HG03045 (cell line): ENCODE measurements around the gene PCNX3.

Source experiments
- ATAC-seq: cut with Tn5 transposase; IDR thresholded peaks from one replicate; pipeline ENCODE4 v1.9.1; 2021; ENCODE audit warnings: mild to moderate bottlenecking, moderate library complexity; ENCODE audit not compliant: unreplicated experiment

Gene PCNX3

DNA sequence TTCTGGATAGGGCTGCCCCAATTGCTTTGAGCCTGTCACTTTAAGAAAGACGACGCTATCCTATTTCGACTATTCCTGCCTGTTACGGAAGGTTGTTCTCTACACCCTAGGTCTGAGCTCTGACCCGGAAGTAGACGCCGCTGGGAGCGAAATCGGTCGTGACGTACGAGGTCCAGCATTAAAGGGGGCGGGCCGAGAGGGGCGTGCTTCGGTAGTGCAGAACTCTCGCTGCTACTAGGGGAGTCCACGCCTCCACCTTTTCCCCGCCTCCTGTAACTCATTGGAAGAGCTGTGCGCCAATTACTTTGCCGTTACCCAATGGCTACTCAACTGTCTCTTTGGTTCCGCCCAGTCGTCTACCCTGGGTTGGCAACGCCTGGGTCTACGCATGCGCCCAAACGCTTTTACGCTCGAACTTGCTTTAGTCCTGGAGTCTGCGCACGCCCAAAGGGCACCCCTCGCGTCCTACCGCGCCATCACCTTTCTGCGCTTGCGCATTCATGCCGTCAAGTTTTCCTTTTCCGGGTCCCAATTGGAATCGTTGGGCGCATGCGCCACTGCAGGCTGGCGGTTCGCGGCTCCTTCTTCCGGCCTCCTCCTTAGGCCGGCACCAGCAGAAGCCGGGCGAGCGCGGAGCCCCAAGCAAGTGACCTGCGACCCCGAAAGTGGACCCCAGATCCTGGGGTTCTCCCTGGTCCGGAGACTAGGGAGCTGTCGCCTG lies at the start of gene PCNX3:
Gene PCNX3, plus strand, starts transcription at position 548 of the 721 bp plus-strand sequence. CDS start 536 bp downstream, outside the sequence.
- peak; percentile 76 for ATAC-seq

GRCh38 chr11:65569164-65569972 lies 46.2 kb upstream of the PCNX3 start:
- no peak for ATAC-seq

DNA sequence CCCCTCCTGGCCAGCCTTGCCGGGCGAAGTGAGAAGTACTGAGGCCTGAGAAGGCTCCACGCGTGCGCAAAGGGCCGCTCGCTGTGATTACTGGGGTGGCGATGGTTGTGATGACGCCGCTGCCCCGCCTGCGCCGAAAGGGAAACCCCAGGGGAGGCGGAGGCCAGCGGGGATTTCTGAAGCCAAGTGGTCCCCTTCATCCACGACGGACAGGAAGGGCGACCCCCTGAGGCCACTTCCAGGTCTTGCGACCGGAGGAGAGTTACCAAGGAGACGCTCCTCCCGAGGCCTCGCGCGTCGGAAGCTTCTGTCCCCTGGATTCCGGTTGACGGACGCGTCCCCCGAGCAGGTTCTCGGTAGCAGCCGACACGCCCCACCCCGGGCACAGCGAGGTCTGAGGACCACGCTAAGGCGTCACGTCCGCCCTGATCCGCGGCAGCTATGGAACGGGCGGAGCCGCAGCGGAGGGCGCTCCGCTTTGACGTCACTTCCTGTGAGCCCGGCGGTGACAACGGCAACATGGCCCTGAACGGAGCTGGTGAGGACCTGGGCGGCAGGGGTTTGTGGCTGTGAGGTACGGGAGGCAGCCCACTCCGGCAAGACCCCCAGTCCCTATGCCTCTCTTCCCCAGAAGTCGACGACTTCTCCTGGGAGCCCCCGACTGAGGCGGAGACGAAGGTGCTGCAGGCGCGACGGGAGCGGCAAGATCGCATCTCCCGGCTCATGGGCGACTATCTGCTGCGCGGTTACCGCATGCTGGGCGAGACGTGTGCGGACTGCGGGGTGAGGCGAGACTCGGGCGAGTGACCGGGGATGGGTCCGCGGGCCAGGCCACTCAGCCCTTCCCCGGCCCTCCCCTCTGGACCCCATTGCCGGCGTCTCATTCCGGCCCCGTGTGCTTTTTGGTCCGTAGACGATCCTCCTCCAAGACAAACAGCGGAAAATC lies 45.3 kb upstream of the PCNX3 start, which contains the start of gene ZNRD2:
Gene ZNRD2, plus strand, starts transcription at position 505 of the 946 bp plus-strand sequence. Its CDS starts 15 bp downstream, at position 520.
- ATAC-seq: peak; percentile 57

- no peak for ATAC-seq
These were observed 44.2 kb upstream of the PCNX3 start for GRCh38 chr11:65571420-65571819.

DNA sequence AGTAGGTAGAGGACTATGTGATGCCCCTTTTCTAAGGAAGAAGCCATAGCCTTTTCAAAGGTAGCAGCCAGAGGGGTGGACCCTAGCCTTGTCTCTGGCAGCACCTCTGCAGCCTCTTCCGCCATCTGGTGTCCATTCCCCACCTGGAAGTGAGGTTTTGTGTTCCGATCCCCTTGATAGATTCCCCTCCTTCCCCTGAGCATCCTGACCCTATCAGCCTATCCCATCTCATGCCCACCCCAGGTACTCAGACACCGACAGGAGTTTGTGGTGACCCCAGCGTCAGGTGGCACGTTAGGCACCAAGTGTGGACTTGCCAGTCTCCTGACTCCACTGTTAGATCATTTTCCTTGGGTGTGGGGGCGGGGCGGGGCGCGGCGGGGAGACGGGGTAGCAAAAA lies 43.6 kb upstream of the PCNX3 start:
- ATAC-seq: no peak

DNA sequence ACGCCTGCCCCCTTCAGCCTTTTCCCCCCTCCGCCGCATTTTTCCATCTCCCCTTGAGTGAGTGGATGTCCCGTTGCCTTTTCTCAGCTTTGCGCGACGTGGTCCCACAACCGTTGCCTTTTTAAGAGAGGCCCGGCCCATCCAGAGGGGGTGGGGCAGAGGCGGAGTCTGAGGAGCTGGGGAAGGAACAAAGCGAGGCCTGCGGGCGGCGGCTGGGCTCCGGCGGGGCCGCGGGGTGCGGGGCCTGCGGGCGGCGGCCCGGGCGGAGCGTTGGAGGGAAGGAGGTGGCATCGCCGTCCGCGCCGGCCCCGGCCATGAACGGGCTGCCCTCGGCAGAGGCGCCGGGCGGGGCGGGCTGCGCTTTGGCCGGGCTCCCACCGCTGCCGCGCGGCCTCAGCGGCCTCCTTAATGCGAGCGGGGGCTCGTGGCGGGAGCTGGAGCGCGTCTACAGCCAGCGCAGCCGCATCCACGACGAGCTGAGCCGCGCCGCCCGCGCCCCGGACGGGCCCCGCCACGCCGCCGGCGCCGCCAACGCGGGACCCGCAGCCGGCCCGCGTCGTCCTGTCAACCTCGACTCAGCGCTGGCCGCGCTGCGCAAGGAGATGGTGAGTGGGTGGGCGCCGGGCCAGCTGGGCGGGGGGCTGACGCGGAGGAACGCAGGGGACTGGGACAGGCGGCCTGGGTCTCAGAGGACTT lies 43.1 kb upstream of the PCNX3 start, which contains the start of gene FAM89B:
Gene FAM89B, plus strand, starts transcription at position 183 of the 696 bp plus-strand sequence. Its CDS starts 132 bp downstream, at position 315.
- ATAC-seq: no peak

DNA sequence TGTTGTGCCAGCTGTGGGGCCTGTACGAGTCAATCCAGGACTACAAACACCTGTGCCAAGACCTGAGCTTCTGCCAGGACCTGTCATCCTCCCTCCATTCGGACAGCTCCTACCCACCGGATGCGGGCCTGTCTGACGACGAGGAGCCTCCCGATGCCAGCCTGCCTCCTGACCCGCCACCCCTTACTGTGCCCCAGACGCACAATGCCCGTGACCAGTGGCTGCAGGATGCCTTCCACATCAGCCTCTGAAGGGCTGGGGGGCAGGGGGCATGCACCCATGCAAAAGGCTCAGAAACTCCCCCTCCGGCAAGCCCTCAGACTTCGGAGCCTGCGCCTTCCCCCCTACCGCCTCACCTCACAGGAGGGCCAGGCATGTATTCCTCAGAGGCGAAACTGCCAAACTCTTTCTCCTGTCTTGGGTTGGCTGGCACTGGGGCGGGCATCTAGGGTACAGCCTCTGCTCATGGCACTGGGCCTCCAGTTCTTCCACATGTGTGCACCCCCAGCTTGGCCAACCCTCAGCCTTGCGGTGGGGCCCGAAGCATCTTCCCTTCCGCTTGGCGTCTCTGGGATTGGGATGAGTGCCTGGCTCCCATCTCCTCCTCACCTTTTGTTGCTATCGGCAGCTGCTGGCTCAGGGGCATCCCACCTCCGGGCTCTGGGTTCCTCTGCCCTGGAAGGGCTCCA lies 42.0 kb upstream of the PCNX3 start:
- ATAC-seq: no peak

DNA sequence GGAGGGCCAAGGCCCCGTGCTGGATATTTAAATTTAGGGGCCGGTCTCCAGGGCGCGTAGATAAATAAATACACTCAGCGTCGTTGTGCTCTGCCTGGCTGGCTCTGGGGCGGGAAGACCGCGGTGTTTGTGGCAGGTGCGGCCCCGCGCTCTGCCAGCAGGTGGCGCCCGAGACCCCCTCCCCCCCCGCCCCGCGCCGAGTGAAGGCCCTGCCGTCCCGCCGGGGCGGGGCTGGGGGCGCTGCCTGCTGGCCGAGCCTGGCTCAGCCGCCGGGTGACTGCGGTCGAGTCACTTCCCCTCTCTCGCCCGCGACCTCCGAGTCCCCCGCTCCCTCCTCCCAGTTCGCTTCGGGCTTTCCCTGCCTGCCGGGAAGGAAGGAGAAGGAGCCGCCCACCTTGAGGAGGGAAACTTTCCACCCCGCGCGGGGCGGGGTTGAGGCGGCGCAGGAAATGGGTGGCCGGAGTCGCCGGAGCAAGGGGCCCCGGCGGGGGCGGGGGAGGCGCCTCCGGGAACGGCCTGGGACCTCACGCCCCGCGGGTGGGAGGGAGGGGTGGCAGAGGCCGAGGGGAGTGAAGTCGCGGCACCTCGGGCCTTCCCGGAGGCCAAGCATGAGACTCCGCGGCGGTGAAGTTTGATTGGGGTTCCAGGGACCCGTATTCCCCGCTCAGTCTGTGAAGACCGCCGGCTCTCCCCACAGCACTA lies 41.3 kb upstream of the PCNX3 start:
- ATAC-seq: peak; percentile 36

DNA sequence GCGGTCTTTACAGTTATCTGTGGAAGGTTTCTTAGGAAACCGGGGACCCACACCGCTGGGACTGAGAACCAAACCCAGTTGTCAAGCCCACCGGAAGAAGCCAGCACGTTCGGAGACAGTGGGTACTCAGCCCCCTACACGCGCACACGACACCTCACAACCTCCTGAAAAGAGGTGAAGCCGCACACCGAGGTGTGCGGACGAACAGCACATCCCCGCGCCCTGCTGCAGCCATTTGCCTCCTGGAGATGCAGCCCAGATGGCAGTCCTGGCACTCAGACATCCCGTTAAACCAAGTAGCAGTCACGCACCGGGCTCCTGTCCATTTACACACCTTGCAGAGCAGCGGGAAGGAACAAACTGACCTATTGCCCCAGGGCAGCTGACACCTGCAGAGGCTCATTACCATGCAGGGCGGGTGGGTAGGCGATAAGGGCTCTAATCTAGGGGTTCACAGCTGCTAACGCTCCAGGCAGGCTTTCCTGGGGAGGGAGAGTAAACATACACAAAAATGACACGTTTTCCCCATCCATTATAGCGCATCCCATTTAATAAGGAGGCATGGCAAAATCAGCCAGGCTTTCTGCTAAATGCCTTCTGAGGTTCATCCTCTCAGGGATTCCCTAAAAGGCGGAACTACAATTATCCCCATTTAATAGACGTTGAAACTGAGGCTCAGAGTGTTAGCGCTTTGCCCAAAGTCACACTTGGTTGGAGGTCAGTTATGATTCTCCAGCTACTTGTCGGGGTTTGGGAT lies 40.6 kb upstream of the PCNX3 start:
- ATAC-seq: no peak

DNA sequence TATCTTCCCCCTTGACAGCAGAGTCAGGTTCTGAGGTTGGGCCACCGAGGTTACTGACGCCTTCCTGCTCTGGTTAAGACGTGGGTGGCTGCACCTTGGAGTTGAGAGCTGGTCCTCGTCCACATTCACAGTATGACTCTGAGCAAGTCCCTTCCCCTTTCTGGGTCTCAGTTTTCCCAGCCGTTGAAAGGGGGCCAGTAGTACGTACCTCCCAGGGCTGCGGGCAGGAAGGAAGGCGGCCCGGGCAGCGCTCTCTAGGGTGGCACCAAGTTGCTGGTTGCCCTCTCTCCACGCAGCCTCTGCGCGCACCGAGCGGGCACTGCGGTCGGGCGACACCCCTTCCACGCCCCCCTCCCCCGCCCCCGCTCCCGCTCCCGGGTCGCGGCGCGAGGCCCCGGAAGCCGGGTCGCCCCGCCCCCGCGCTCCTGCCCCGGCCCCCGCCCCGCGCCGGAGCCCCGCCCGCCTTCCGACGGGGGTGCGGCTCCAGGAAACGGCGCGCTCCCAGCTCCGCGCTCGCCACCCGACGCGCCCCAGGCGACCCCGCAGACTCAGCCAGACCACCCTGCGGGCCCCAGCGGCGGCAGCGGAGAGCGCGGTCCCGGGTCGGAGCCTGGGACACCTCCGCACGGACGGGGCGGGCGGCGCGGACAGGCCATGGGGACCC lies 39.9 kb upstream of the PCNX3 start, which contains the start of gene EHBP1L1:
Gene EHBP1L1, plus strand, starts transcription at position 486 of the 664 bp plus-strand sequence. CDS start 250 bp downstream, outside the sequence.
- ATAC-seq: peak; percentile 19

DNA sequence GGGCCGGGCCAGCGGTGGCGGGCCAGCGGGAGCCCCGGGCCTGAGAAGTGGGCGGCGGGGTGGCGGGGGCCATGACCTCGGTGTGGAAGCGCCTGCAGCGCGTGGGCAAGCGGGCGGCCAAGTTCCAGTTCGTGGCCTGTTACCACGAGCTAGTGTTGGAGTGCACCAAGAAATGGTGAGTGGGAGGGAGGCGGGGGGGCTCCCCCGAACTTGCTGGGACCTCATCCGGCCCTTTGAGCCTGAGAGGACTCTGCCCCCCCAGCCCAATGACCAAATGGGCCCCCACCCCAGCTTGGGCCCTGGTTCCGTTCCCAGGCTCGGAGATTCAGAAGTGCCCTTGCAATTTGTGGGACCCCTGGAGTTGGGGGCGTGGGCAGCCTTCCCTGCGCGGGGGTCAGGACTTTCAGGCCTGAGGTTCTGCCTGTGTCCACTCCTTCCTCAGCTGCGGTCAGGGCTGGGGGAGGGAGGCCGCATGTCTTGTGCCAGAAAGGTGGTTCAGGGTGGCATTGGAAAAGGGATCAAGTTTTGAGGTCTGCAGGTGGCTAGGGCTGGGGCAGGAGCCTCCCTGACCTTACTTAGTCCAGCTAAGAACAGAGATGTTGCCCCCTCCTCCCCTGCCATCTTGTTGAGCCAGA lies 39.2 kb upstream of the PCNX3 start:
- no peak for ATAC-seq

DNA sequence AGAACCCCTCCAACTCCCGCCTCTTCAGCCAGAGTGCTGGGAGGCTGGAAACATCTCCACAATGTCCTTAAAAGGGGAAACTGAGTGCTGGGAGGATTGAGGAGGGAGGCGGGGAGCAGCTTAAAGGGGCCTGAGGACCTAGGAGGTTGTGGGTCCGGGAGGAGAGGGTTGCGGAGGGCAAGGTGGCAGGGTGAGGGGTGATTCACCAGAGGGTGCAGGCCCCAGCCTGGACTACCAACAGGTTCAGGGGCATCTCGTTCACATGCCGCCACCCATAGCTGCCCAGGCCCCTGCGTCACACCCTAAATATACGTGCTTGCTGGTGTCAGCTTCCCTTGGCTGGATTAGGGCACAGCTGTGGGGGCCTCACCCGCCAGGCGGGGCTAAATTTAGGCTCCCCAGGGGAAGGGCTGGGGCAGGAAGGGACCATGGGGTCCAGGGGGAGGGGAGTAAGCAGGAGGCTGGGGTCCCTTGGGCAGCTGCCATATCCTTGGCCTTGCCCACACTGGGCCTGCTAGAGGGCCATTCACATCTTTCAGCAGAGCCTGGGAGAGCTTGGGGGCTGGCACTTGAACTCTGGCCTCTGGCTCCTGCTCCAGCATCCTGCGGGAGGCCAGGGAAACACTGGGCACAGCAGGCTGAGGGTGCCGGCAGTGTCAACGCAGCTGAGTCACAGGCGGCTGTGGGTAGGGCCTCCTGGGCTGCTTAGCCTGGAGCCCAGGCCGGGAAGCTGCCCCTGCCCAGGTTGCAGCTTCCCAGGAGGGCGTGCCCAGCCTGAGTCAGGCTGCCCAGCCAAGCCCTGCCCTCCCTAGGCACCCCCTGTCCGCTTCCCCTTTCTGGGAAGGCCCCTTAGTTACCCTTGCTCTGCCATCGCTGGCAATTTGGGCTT lies 38.5 kb upstream of the PCNX3 start:
- no peak for ATAC-seq

DNA sequence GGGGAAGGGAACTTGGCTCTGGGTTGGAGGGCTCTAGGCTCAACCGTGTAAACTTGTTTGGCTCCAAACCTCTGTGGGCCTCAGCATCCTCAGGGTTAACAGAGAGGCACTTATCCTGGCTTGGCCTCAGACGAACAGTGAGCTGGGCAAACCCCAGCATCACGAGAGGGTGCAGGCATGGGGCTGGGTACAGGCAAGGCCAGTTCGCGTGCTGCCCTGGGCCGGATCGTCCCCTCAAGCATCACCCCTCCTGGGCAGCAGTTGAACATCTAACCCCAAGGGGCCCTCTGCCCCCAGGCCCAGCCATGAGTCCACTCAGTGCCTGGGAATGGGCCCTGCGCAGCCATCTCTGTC lies 37.8 kb upstream of the PCNX3 start:
- no peak for ATAC-seq

DNA sequence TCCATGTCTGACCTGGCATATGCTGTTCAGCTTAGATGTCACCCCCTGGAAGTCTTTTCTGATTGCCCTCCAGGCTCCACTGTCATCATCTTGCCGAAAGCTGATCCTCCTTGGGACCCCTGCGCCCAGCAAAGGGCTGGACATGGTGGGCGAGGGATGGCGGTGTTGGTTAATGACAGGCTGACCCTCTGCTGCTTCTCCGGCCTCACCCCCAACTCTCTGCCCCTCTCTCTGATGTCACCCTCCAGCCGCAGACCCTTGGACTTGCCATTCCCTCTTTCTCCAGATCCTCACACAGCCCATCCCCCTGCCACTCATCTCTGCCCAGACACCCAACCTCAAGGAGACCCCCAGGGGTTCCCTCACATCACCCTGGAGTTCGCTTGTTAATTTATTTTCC lies 37.4 kb upstream of the PCNX3 start:
- no peak for ATAC-seq

GRCh38 chr11:65578667-65579066 lies 36.9 kb upstream of the PCNX3 start:
- no peak for ATAC-seq

DNA sequence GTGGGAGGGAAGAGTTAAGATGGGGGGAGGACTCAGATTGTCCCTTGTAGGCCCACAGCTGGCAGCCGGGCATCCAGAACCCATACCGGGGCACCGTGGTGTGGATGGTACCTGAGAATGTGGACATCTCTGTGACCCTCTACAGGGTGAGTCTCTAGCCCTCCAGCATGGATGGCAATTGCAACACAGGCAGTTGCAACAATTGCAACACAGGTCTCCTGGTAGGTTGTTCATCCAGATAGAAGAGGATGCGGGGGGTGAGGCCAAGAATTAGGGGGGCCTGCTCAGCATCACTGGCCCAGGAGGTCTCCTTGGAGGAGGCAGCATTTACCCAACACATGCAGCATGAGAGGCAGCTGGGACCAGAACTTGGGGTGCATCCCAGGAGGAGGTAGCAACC lies 36.3 kb upstream of the PCNX3 start:
- ATAC-seq: no peak
